ENCODE measurements around the gene CHN1.

The CHN1 gene

DNA sequence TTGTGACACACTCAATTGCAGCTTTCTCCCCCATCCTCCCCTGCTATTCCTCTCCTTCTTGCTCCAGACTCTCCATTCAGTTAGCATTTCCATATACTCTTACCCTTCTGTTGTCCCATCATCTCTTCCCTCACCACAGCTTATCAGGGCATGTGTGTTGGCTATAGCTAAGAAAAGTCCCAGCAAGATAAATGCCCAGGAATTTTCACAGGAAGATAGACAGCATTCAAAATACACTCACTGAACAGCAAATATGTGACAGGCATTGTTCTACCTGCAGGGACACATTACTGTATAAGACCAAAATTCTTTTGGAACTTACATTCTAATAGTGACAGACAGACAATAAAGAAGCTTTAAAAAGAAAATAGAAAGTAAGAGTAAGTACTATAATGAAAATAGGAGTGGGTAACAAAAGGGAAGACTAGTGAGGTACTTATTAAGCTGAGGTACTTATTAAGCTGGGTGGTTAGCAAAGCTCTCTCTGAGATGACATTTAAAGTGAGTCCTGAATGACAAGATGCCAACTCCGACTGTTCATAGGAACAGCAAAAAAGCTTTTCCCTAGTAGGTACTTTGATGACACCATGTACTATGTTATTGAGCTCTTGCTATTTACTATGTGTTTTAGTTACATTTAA lies 86.2 kb downstream of the CHN1 start:
- no peak for DNase-seq

DNA sequence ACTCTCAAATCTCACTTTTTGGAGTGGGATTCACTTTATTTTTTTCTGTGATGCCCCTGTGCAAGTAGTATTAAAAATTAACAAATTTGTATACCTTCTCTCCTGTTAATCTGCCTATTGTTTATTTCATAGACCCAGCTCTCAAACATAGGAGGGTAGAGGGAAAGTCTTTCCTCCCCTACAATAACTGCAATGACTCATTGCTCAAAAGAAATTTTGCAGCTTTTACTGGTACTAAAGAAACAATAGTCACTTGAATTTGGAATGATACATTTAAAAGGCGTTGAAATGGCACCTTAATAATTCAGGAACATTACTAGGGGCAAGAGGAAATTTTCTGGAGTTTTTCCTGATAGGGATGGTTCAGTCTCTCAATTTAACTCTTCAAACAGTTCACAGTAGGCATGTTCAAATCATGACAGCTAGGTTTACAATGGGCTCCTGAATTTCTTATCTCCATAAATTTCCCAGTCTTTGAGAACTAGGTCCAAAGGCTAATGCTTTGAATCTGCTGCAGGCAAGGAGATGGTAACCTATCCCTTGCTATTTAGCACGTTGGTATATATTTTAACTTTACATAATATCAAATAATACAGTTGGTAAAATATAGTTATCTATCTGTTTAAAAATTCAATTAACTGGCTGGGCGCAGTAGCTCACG lies 88.8 kb downstream of the CHN1 start:
- no peak for DNase-seq

DNA sequence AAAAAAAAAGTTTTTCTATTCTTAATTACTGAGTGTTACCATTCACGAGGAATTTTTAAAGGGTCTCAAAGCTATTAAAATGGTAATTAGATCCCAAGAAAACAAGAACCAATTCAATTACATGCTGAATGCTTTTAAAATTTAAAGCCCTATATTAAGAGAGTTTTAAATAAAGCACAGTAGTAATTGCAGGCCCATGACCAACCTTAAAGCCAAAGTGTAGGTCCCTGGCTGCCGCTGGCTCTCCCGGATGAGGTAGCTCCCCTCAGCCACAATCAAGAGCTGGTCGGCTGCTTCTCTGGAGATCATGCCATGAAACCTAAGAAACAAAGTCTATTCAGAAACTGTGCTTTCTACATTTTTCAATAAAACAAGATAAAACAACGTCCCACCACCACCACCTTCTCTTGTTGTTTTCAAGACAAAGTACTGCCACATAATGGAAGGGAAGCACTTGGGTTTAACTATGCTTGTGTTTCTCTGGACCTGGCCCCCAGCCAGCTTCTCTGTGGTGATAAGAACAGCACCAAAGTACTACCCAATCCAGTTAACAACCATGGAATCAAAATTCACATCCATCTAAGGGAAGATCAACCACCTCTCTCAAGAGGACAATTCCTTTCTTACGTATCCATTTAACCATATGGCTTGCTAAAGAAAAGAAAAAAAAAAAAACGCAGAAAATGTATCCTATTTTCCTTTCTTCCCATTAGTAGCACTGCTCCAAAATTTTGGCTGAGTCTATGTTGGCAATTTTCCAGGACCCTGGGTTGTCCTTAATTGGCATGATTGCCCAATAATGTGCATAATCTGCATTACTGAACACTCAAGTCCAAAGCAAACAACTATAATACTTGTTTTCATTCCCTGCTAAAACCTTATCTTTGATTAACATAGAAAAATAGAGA lies 90.1 kb downstream of the CHN1 start:
- DNase-seq: no peak

DNA sequence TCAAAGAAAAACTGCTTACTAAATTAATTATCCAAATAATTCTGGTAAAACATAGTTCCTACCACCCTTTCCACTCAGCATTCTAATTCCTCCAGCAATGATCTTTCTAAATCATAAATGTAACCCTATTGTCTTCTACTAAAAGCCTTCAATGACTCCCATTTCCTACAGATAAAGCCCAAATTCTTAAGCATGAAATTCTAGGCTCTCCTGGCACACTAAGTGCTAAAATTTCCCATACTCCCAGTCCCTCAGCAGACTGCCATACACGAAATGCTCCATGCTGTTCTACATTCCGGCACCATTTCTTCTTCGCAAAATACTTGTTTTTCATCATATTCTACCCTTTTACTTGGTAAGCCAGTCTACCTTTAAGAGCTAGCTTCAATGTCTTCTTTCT lies 96.9 kb downstream of the CHN1 start:
- no peak for DNase-seq

DNA sequence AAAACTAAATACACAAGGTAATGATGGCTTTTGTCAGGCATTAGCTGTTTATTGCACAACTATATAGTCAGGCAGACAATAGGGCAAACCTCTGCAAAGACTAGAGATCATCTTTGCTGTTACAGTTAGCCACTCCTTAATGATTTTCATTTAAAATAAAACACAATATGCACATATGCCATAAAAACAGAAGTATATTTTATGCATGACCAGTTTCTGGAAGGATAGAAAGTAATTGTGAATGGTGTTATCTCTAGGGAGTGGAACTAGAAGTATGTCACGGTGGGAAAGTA lies 102.0 kb downstream of the CHN1 start:
- DNase-seq: no peak

DNA sequence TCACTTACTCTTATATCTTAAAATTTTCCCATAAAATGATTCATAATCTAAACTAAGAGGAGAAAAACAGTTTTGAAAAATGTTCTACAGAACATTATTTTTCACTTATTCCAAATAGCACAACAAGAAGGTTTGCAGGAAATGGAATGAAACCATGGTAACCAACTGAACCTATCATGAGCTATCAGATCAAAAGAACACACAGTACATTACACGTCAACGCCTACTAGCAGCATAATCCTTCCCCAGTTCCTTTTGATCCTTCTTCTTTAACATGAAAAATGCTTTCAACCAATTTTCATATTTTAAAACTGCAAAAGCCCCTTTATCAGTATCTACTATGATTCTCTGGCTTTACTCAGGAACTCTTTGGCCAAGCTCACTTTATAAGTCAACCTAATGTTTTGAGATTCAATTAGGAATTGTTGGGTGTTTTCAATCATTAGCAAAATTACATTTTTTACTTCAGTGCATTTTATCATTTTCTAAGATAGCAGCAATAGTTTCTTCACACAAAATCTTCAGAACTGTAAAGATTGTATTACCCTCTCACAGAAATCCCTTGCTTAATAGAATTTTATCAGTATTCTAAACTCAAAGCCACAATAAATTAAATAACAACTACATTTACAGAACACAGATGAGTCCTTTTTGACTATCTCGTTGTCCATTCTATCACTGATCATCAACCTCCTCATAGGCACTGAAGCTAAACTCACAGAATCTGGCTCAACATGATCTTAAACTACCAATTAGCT lies 102.5 kb downstream of the CHN1 start:
- DNase-seq: no peak

DNA sequence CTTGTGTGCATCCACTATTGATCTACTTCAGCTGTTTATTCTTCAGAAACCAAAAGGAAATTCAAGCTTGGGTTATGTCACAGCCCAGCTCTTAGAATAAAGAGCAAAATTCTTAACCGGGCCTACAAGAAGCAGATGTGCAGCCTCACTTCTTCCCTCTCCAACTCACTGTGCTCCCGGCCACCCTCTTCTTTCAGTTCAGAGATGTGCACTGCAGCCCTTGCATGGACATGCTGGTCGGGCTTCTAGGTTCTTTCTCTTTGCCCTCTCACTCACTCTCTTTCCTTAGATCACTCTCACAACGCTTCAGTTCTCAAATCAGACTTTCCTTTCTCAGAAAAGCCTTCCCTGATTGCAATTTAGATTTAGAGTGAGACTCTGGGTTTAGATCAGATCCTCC lies 104.1 kb downstream of the CHN1 start:
- peak; percentile 34 for DNase-seq

DNA sequence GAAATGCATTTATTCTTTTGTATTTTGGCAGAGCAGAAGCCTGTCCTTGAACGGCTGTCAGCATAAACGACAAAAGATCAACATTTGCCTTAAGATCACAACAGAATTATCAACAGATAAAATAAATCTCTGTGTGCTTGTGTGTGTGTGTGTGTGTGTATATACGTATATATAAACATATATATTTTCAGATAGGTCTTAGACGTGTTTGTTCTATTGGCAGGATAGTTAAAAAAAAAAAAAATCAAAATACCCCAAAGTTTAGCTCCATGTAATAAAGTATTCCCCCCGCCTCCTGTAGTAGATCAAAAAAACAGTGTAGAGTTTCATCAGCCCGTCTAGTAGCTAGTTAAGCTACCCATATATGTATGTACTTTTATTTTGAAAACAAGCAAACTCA lies 107.9 kb downstream of the CHN1 start:
- DNase-seq: no peak

DNA sequence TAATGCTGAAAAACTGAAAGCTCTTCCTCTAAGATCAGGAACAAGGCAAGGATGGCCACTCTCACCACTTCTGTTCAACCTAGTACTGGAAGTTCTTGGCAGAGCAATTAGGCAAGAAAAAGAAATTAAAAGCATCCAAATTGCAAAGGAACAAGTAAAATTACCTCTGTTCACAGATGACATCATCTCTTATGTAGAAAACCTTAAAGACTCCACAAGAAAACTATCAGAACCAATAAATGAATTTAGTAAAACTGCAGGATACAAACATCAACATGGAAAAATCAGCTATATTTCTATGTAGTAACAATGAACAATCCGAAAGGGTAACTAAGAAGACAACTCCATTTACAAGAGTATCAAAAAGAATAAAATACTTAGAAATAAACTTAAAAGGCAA lies 112.2 kb downstream of the CHN1 start:
- DNase-seq: no peak

DNA sequence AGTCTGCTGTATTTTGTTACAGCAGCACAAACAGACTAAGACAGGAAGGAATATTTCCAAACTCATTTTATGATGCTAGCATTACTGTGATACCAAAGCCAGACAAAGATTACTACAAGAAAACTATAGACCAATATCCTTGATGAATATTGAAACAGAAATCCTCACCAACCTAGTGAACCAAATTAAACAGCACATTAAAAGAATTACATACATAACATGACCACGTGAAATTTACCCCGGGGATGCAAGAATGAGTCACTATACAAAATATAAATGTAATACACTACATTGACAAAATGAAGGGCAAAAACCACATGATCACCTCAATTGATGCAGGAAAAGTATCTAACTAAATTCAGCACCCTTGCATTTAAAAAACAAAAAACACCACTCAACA lies 112.6 kb downstream of the CHN1 start:
- no peak for DNase-seq

DNA sequence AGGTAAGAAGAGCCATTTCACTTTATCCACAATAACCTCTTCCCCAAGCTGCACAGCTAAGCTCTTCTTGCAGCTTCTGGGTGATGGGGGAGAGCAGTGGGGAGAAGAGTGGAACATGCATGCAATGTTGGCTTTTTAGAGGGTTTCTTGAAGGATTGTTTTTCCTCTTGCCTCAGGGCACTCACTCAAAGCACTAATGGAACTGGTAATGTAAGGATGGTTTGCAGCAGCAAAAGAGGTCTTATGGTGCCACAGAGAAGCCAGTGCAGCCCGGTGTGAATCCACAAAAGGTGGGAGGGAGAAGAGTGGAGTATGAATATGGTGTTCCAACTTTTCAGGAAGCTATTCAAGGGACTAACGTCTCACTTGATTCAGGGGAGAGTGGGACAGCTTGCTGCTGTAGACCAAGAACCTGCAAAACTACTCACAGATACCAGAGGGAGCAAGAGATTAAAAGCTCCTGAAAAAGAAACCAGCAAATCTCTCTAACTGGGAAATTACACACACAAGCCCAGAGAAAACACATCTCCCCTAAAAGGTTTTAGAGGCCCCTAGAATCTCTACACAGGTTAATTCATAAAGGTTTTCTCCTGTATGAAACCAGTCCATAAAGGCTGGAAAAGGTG lies 116.4 kb downstream of the CHN1 start:
- no peak for DNase-seq

DNA sequence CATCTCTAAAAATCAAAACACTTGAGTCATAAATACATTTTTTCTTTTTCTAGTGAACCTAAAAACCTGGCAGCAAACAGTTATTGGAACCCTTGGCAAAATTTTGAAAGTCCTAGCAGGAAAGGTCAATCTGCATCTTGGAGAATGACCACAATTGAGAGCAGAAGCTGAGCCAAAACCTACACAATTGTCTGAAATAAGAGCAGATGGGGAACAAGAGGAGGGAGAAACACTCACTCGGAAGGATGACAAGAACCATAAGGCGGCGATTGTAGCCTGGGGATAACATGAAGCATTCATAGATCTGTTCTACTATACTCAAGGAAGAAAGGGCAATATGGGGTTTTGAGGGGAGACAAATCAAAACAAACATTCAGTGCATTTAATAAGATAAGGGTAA lies 117.0 kb downstream of the CHN1 start:
- DNase-seq: no peak

DNA sequence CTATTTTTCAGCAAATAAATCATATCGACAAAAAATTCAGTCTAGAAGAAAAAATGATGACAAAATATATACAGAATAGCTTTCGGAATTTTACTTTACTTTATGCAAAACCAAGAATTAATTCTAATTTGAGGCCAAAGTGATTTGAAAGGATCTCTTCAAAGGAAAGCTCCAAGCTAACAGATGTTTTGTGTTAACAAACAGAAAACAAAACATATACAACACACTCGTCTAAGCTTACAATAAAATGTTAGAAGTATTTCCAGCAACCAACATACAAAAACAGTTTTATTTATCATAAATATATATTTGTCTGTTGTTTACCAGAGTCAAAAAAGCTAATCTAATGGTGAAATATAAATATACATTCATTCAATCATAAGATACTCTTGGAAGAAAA lies 122.8 kb downstream of the CHN1 start:
- DNase-seq: no peak

DNA sequence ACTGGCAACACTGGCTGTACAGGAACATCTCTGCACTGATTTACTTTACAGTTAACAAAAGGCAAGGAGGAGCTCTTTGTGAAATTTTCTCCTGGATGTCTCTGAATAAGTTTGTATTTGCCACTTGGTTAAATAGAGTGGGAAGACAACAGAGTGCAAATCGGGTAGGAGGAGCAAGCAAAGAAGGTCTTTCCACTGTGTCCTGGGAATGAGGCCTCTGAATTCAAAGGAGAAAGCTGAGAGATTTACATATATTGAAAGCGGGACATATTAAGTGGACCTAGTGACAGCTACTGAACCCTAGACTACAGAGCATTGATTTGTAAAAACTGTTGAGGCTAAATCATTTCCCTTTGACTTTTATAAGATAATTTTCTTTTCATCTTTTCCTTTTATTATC lies 123.5 kb downstream of the CHN1 start:
- DNase-seq: no peak

DNA sequence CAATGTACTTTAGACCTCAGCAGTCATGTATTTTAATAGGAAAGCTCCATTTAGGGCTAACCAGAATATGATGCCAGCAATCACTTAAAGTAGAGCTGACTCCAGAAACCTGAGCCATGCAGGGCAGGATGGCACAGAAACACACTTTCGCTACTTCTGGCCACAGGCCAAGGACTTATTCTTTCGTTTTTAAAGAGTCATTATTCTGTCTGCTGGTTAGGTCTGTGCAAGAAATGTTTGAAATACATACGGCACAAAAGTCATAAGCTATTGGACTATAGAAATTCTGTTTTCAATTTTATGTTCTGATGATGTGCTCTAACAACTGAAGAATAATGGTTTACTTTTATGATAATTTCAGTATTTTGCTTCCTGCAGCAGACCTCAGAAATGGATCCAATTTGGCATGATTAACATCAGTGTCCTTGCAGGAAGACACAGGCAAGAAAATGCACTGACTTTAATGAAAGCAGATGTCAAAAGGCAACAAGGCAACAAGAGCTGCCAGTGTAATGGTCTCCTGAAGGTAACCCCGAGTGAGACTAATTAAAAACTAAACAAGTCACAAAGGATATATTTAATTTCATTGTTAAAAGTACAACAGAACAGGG lies 126.5 kb downstream of the CHN1 start:
- DNase-seq: no peak

DNA sequence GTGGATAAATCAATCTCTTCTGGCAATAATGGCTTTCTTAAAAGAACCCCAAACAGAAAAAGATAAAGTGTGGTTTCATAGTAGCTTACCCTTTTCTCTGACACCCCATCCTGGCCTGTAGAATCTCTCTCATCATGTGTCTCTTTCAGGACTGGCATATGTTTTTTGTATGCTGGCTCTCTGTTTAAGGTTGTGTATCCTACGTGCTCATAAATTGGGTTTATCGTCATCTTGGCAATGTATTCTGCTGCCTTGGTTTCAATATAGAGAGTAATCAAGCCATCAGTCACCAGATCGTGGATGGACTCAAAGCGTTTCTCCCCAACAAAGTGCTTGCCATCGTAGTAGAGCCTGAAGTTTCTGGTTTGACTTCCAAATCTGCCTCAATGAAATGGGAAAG lies 127.4 kb downstream of the CHN1 start:
- no peak for DNase-seq

DNA sequence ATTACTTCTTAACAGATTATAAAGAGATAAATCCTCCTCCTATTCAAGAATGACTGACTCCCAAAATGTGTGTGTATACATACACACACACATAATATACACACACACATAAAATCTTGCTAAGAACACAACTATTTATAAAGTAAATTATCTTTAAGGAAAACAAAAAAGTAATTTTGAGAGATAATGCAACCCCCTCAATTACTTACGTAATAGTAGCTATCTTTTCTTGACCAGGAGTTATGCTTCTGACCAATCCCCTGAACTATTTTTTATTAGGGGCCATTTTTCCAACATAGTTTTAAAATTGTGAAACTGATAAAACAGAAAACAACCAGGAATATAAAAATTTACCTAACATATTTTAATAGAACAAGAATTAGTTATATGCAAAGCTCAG lies 127.9 kb downstream of the CHN1 start:
- DNase-seq: no peak

DNA sequence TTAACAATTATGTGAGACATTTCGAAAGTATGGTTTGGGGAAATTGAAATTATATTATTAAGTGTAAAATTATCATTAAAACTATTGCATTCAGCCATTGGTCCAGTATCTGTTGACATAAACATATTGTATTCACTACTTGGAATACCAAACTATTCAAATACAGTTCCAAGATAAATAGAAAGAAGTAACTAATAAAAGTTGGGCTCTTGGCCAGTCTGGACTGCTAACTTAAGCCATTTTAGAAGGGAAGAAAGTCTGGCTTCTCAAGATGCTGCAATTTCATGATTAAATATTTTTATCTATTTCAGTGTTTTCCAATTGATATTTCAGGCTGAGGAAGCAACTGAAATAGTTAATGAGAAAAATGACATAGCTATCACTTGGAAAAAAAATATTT lies 131.1 kb downstream of the CHN1 start:
- DNase-seq: no peak

DNA sequence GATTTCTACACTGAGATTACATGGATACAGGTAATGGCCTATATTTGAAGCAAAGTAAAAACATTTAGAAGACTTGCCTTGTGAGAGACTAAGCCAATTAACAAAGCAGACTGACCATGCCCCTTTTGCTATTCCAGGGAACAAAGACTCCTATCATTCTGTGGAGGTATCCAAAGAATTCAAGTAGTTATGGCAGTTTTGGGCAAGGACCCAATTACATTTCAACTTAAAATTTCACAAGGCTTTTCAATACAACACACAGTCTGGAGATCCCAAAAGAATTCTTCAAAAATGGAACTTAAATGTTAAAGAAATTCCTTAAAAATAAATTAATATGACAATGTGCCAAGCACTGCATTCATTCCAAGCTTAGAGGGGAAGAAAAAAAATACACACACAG lies 131.7 kb downstream of the CHN1 start:
- DNase-seq: no peak

DNA sequence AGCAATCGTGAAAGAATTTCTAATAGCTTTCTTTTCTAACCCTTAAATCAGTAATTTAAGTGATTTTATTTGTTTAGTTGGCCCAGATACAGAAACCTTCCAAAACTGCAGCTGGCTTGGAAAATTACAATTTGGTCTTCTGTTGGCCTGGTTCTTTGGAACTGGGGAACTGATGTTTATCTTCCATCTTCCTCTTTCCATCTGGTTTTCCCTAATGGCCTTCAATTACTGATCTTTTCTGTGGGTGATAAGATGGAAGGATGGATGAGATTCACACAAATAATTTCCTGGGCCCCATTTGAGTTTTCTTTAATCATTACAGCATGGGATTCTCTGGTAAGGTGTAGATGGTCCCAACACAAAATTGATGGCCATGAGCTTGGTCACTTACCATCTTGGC lies 134.4 kb downstream of the CHN1 start:
- DNase-seq: no peak

DNA sequence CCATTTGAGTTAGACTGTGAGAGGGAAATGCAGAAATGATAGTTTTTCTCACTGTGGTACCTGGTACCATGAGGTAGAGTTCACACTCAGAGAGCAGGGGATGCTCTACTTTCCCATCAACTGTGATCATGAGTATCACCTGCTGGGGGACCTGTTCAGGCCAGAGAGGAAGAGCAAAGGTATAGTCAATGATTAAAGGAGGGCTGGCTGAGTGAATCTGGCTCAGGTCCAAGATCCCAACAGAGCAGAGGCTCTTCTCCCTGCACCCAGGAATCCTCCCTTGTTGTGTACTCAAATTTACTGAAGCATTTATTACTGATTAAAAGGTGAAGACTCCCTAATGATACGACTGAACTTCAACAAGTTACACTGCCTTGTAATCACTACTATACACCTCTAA lies 136.3 kb downstream of the CHN1 start:
- no peak for DNase-seq

DNA sequence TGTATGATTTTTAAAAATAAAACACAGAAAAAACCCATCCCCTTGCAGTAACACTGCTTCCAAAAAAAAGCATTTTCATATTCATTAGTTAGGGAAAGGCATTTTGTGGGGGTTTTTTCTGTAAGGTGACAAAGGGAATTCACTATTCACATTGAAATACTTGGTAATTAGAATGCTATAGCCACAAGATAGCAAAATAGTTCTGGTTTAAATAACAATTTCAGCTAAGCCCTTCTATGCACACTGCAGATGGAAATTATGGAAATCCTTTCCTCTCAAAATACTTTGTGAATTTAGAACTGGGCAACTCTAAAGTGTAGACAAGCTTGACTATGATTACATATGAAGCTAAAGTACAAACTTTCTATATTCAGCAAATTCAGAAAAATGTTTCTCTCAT lies 138.8 kb downstream of the CHN1 start:
- DNase-seq: no peak

DNA sequence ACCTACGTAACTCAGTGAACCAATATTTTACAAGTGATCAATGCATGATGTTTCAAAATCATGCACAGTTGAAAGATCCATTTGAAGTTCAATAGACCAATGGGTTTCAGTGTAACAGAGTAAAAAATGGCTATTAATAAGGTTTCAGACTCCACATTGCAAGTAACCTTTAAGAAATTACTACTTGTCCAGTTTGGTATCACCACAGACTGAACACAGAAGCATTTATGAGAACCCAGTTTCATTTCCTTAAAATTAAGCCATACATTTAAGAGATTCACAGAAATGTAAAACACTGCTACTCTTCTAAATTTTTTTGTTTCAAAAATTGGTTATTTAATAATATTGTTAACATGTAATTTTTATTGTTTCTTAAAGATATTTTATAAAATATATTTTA lies 142.0 kb downstream of the CHN1 start:
- DNase-seq: no peak
